ENCODE results near the gene C1orf105.

The C1orf105 gene

DNA sequence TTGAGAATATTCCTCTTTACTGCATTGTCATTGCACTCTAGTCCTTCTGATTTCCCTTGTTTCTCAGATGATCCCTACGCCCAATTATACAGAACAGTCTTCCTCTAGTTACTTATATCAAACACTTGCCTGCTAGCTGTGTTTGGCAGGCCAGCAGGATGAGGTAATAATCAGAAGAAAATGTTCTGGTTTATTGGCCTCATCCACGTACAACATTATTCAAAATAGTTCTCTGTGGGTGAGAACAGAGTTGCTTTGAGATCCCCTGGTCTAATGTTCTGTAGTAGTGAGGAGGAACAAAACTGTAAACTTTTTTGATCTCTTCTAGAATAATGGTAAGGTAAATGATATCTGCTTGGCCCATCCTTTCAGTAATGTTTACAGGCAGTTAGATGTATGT lies 22.3 kb upstream of the C1orf105 start:
- Histone ChIP-seq H3K4me3 (ENCODE audit: low read length) (no peak overlapping the region), H3K4me1 (ENCODE audit: control insufficient read depth, low read depth, low read length) (peaks cover 24% of the 10 kb centered on the region), H3K9me3 (ENCODE audit: control insufficient read depth, low read depth, low read length) (no peaks in the 10 kb centered on the region), H3K27ac (ENCODE audit: low read length) (no peak overlapping the region), H3K27me3 (ENCODE audit: control insufficient read depth, insufficient read depth, low read length) (no peaks in the 10 kb centered on the region), H3K36me3 (ENCODE audit: control insufficient read depth, low read depth, low read length) (no peaks in the 10 kb centered on the region), H3K9ac (ENCODE audit: low read length) (no peak overlapping the region)

DNA sequence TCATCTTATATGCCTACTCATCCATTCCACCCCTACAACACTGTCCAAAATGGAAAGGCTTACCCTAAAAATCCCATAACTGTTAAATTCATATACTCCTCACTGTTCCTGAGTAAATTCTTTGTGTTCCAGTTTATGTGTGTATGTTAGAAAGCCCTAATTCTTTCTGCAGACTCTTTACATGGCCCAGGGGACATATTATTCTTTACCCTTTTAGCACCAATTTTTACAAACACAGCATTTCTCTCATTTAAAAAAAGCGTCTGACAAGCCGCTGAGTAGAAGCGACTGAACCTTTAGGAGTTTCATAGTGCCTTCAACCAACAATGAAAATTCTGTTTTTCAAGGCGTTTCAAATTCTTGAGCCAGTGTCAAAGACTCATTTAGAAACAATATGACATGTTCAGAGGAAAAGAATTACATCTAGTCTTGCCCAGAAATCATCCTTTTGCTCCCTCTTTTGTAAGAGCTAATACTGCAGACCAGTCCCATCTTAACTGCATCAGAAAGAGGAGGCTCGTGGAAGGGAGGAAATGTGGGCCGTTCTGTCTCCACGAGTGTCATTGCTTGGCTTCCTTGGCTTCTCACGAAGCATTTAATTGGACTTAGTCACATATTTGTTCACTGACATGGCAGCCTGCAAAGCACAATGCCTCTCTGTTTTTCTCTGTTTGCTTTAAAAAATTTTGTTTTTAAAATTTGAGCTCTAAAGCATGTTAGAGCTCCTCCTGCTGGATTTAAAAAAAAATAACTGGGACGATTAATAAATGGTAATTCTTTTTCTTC lies 21.3 kb upstream of the C1orf105 start:
- H3K27me3 ChIP-seq (ENCODE audit: control insufficient read depth, insufficient read depth, low read length): no peaks in the 10 kb centered on the region
- no peaks in the 10 kb centered on the region for H3K36me3 ChIP-seq (ENCODE audit: control insufficient read depth, low read depth, low read length)
- H3K4me1 ChIP-seq (ENCODE audit: control insufficient read depth, low read depth, low read length): peaks cover 21% of the 10 kb centered on the region
- H3K9ac ChIP-seq (ENCODE audit: low read length): no peak overlapping the region
- no peaks in the 10 kb centered on the region for H3K9me3 ChIP-seq (ENCODE audit: control insufficient read depth, low read depth, low read length)
- H3K4me3 ChIP-seq (ENCODE audit: low read length): no peak overlapping the region
- peak overlapping the region; percentile 5 for H3K27ac ChIP-seq (ENCODE audit: low read length)

DNA sequence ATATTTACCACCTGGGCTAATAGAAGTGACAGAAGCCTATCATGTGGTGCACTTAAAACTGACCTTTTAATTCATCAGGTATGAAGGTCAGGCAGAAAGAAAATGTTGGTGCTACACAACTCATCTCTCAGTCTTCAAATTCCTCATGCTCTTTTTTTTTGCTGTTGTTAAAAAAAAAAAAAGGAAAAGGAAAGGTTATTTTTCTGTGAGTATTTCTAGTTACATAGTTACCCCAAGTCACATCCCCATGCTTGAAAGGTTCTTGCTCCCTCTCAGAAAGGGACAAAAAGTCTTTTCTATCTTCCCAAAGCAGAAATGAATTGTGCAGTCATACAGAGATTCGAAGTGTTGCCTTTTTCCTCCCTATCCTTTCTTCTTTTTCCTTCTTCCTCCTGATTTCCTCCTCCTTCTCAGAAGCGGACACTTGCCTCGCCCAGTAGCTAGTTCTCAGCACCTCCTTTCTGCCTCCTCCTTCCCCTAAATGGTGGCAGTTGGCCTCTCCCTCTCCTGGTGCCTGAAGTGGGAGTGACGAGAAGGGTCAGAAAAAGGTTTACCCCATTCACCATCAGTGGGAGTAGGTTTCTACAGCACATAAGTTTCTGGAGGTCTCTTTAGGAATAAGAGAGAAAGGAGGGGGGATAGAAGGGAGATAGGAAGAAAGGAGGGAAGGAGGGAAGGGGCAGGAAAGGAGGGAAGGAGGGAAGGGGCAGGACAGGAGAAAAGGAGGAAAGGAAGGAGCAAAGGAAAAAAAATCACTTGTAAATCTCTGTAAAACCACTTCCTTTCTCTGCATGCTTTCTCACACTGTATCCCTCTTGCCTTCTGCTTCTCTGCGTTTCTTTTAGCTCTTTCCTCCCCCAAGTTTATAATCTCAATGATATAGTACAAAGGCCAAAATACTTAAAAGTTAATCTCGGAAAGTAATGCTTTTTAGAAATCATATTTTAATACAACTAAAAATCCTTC lies 20.4 kb upstream of the C1orf105 start:
- H3K36me3 ChIP-seq (ENCODE audit: control insufficient read depth, low read depth, low read length): no peaks in the 10 kb centered on the region
- no peaks in the 10 kb centered on the region for H3K9me3 ChIP-seq (ENCODE audit: control insufficient read depth, low read depth, low read length)
- no peaks in the 10 kb centered on the region for H3K27me3 ChIP-seq (ENCODE audit: control insufficient read depth, insufficient read depth, low read length)
- H3K27ac ChIP-seq (ENCODE audit: low read length): no peak overlapping the region
- no peak overlapping the region for H3K9ac ChIP-seq (ENCODE audit: low read length)
- no peak overlapping the region for H3K4me3 ChIP-seq (ENCODE audit: low read length)
- peaks cover 13% of the 10 kb centered on the region for H3K4me1 ChIP-seq (ENCODE audit: control insufficient read depth, low read depth, low read length)

DNA sequence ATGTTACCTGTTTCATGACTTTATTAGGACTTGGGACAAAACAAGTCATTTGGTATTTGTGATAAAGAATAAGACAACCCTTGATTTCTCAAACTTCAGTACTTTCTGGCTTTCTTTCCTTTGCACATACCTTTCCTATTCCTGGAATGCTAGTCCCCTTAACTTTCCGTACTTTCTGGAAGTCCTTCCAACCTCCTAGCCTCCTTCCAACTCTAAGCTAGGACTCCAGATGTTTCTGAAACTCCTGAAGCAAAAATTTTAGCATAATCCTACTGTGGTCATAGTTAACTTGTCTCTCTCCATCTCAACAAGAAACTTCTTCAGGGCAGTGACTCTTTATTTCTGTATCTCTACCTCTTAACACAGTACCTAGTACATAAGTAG lies 19.8 kb upstream of the C1orf105 start:
- H3K9ac ChIP-seq (ENCODE audit: low read length): no peak overlapping the region
- peaks cover 8% of the 10 kb centered on the region for H3K4me1 ChIP-seq (ENCODE audit: control insufficient read depth, low read depth, low read length)
- no peaks in the 10 kb centered on the region for H3K36me3 ChIP-seq (ENCODE audit: control insufficient read depth, low read depth, low read length)
- no peak overlapping the region for H3K4me3 ChIP-seq (ENCODE audit: low read length)
- no peaks in the 10 kb centered on the region for H3K9me3 ChIP-seq (ENCODE audit: control insufficient read depth, low read depth, low read length)
- no peaks in the 10 kb centered on the region for H3K27me3 ChIP-seq (ENCODE audit: control insufficient read depth, insufficient read depth, low read length)
- H3K27ac ChIP-seq (ENCODE audit: low read length): no peak overlapping the region

DNA sequence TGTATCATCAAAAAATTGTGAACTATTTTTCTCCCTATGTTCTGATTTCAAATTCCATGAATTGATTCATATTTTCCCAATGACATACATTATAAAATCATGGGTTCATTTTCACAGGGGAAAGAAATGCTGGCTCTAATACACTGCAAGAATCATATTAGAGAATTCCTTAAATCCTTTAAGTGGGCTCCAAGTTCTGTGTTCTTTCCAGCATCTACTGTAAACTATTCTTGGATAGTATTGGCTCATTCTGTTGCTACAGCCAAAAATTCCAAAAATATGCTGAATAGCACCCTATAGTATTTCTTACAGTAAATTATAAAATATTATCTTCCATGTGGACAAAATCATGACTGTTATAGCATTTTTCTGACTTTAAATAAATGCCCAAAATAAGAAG lies 19.0 kb upstream of the C1orf105 start:
- Histone ChIP-seq H3K4me1 (ENCODE audit: control insufficient read depth, low read depth, low read length) (peaks cover 5% of the 10 kb centered on the region), H3K9ac (ENCODE audit: low read length) (no peak overlapping the region), H3K36me3 (ENCODE audit: control insufficient read depth, low read depth, low read length) (no peaks in the 10 kb centered on the region), H3K27me3 (ENCODE audit: control insufficient read depth, insufficient read depth, low read length) (no peaks in the 10 kb centered on the region), H3K27ac (ENCODE audit: low read length) (no peak overlapping the region), H3K4me3 (ENCODE audit: low read length) (no peak overlapping the region), H3K9me3 (ENCODE audit: control insufficient read depth, low read depth, low read length) (no peaks in the 10 kb centered on the region)

DNA sequence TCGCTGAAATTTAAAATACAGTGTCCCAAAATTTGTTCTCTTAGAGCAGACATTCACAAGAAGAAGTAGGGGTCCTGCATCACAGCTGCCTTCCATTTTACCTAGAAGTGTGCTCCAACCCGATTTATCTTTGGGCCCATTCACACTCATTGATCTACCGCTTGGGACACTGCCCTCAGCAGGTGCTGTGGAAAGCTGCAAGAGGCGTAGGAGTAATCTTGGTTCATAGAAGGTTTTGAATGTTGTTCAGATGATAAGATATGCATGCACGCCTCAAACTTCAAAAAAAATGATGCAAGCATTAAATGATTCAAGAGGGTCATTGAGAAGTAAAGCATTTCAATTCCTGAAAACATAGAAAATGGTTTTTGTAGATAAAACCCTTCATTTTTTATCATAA lies 18.6 kb upstream of the C1orf105 start:
- Histone ChIP-seq H3K27ac (ENCODE audit: low read length) (no peak overlapping the region), H3K4me1 (ENCODE audit: control insufficient read depth, low read depth, low read length) (peaks cover 5% of the 10 kb centered on the region)

DNA sequence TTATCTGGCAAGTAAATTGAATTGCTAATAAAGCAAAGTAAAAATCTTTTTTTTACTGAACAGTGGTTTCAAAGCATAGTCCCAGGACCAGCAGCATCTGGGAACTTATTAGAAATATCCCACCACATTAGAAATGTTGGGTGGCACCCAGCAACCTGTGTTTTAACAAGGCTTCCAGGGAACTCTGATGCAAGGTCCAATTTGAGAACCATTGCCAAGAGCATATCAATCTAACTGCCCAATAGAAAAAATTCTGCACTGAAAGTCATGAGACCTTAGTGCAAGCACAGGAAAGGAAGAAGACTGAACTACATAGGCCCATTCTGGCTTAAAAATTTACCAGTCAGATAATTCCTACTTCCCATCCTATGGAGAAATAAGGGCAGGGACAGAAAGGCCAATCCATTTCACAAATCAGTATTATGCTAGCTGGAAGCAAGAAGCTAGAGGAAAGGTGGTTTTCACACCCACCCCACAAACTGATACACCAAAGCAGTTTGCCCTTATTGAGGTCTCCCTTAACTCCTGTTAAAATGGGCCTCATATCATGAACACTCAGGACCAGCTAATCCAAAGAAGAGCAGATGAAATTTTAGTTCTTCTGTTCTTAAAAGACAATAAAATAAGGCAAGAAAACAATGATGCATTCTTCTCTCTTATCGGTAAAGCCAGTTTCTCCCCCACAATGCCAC lies 17.5 kb upstream of the C1orf105 start:
- H3K27ac ChIP-seq (ENCODE audit: low read length): no peak overlapping the region
- no peaks in the 10 kb centered on the region for H3K36me3 ChIP-seq (ENCODE audit: control insufficient read depth, low read depth, low read length)
- no peak overlapping the region for H3K4me3 ChIP-seq (ENCODE audit: low read length)
- no peaks in the 10 kb centered on the region for H3K27me3 ChIP-seq (ENCODE audit: control insufficient read depth, insufficient read depth, low read length)
- H3K9ac ChIP-seq (ENCODE audit: low read length): no peak overlapping the region
- peaks cover 5% of the 10 kb centered on the region for H3K4me1 ChIP-seq (ENCODE audit: control insufficient read depth, low read depth, low read length)
- H3K9me3 ChIP-seq (ENCODE audit: control insufficient read depth, low read depth, low read length): no peaks in the 10 kb centered on the region

More for the DNA sequence above, 18.6 kb upstream of the C1orf105 start:
- H3K9me3 ChIP-seq (ENCODE audit: control insufficient read depth, low read depth, low read length): no peaks in the 10 kb centered on the region
- no peaks in the 10 kb centered on the region for H3K27me3 ChIP-seq (ENCODE audit: control insufficient read depth, insufficient read depth, low read length)
- no peak overlapping the region for H3K9ac ChIP-seq (ENCODE audit: low read length)
- no peaks in the 10 kb centered on the region for H3K36me3 ChIP-seq (ENCODE audit: control insufficient read depth, low read depth, low read length)
- no peak overlapping the region for H3K4me3 ChIP-seq (ENCODE audit: low read length)

DNA sequence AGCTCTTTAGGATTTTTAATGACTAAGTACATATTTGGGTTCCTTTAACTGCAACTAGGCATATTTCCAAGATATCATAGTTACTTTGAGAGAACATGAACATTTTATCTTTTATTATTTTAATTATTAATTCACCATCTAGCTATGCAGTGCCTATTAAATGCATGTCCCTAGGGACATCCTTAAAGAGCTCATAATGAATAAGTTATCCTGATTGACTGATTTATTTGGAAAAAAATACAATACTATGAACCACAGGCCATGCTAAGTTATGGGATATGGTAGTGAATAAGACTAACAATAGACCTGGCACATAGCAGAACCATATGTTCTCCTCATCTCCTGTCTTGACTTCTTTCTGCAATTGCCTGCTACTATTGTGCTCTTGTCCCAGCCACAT lies 16.4 kb upstream of the C1orf105 start:
- Histone ChIP-seq H3K9me3 (ENCODE audit: control insufficient read depth, low read depth, low read length) (no peaks in the 10 kb centered on the region), H3K36me3 (ENCODE audit: control insufficient read depth, low read depth, low read length) (no peaks in the 10 kb centered on the region), H3K4me3 (ENCODE audit: low read length) (no peak overlapping the region), H3K4me1 (ENCODE audit: control insufficient read depth, low read depth, low read length) (peaks cover 3% of the 10 kb centered on the region), H3K27ac (ENCODE audit: low read length) (no peak overlapping the region), H3K27me3 (ENCODE audit: control insufficient read depth, insufficient read depth, low read length) (no peaks in the 10 kb centered on the region), H3K9ac (ENCODE audit: low read length) (no peak overlapping the region)

DNA sequence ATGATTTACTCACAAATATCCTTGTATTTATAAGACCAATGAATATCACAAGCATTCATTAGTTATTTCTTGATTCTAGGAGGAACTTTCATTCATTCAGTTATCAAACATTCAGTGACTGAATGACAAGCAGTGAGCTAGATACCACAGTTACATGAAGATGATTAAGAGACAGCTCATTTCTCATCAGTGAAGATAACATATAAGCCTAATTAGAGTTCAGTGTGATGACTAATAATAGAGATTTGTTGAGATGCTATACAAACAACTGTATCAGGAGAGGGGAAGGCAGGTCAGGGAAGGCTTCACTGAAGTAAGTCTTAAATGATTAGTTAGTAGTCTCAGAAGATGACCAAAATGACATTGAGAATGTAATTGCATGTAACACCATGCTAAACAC lies 14.6 kb upstream of the C1orf105 start:
- Histone ChIP-seq H3K4me1 (ENCODE audit: control insufficient read depth, low read depth, low read length) (no peaks in the 10 kb centered on the region), H3K27me3 (ENCODE audit: control insufficient read depth, insufficient read depth, low read length) (no peaks in the 10 kb centered on the region), H3K9me3 (ENCODE audit: control insufficient read depth, low read depth, low read length) (no peaks in the 10 kb centered on the region), H3K27ac (ENCODE audit: low read length) (no peak overlapping the region), H3K36me3 (ENCODE audit: control insufficient read depth, low read depth, low read length) (no peaks in the 10 kb centered on the region), H3K9ac (ENCODE audit: low read length) (no peak overlapping the region), H3K4me3 (ENCODE audit: low read length) (no peak overlapping the region)

DNA sequence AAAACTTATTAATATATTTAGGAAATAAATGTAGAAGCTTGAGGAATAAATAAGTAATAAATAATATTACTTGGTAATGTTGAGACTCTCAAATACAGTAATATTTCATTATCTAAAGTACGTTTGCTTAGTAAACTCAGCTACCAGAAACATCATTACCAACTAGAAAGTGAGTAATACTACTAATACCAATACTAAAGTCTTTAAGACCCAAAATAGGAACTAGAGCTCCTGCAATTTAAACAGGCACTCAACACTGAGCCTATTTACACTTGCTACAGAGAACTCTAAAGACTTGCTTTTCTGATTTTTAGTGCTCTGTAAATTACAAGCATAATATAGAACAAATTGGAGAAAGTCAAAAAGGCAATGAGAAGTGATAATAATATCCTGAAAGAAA lies 13.5 kb upstream of the C1orf105 start:
- H3K4me3 ChIP-seq (ENCODE audit: low read length): no peak overlapping the region
- no peaks in the 10 kb centered on the region for H3K4me1 ChIP-seq (ENCODE audit: control insufficient read depth, low read depth, low read length)
- H3K27me3 ChIP-seq (ENCODE audit: control insufficient read depth, insufficient read depth, low read length): no peaks in the 10 kb centered on the region
- H3K9ac ChIP-seq (ENCODE audit: low read length): no peak overlapping the region
- no peaks in the 10 kb centered on the region for H3K36me3 ChIP-seq (ENCODE audit: control insufficient read depth, low read depth, low read length)
- no peak overlapping the region for H3K27ac ChIP-seq (ENCODE audit: low read length)
- no peaks in the 10 kb centered on the region for H3K9me3 ChIP-seq (ENCODE audit: control insufficient read depth, low read depth, low read length)

DNA sequence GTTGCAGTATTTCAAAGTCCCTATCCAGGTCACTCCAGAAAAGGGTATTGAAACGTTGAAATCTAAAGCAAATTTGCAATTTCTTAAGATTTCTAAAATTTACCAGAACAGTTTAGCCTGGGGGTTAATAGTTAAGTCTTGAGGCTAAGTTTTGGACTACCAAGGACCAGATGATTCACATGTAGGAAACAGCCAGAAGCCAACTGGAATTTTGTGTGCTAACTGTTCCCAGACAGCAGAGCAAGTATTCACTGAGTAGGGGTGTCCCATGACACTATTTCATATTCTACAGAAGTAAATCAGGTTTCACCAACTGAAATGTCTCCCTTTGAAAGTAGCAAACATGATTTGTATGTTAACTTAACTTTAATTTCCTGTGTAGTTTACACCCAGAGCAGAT lies 11.5 kb upstream of the C1orf105 start:
- Histone ChIP-seq H3K27me3 (ENCODE audit: control insufficient read depth, insufficient read depth, low read length) (no peaks in the 10 kb centered on the region), H3K9me3 (ENCODE audit: control insufficient read depth, low read depth, low read length) (no peaks in the 10 kb centered on the region), H3K9ac (ENCODE audit: low read length) (no peak overlapping the region), H3K27ac (ENCODE audit: low read length) (no peak overlapping the region), H3K4me3 (ENCODE audit: low read length) (no peak overlapping the region), H3K36me3 (ENCODE audit: control insufficient read depth, low read depth, low read length) (no peaks in the 10 kb centered on the region), H3K4me1 (ENCODE audit: control insufficient read depth, low read depth, low read length) (no peaks in the 10 kb centered on the region)

Data from iPS-18a (cell line).